T-helper 2 cell (primary cell): ENCODE measurements around the gene PDLIM3.

Source experiments
- DNase-seq, 5 experiments: peaks; one replicate each; pipeline versions ENCODE4 v3.0.0 to v3.0.0-alpha.2; 2012 to 2022

Gene PDLIM3

GRCh38 chr4:185469580-185470154 is 65.6 kb downstream of the PDLIM3 start:
- DNase-seq: no peak

- DNase-seq: no peak
These were observed 66.3 kb downstream of the PDLIM3 start for GRCh38 chr4:185468999-185469398.

- no peak for DNase-seq
These were observed 67.3 kb downstream of the PDLIM3 start for GRCh38 chr4:185467991-185468390.

- DNase-seq: no peak
These were observed 68.2 kb downstream of the PDLIM3 start for GRCh38 chr4:185467101-185467500.

- DNase-seq: no peak
These were observed 69.6 kb downstream of the PDLIM3 start for GRCh38 chr4:185465707-185466106.

GRCh38 chr4:185464887-185465286 is 70.4 kb downstream of the PDLIM3 start:
- DNase-seq: no peak

GRCh38 chr4:185464183-185464582 is 71.1 kb downstream of the PDLIM3 start:
- DNase-seq: no peak

GRCh38 chr4:185463541-185463940 is 71.8 kb downstream of the PDLIM3 start:
- DNase-seq: no peak

GRCh38 chr4:185461565-185461964 is 73.7 kb downstream of the PDLIM3 start:
- no peak for DNase-seq

- no peak for DNase-seq
These were observed 78.2 kb downstream of the PDLIM3 start for GRCh38 chr4:185457136-185457535.

- DNase-seq: no peak
These were observed 79.2 kb downstream of the PDLIM3 start for GRCh38 chr4:185456131-185456530.
